ENCODE data around the gene SLC35D2.
"Not testable (repeated sequence)": the region's sequence is repeated elsewhere in the genome, so short reads cannot be mapped to it uniquely, and the experiment has no call there.

Gene SLC35D2

DNA sequence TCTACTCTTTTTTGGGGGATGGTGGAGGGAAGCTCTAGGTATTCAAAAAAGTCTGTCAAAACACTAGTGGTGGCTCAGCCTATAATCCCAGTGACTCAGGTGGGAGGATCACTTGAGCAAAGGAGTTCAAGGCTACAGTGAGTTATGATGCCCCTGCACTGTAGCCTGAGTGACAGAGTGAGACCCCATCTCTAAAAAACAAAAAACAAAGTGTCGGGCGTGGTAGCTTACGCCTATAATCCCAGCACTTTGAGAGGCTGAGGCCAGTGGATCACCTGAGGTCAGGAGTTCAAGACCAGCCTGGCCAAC is 15.8 kb upstream of the SLC35D2 start:
- DNase-seq, result no peak

DNA sequence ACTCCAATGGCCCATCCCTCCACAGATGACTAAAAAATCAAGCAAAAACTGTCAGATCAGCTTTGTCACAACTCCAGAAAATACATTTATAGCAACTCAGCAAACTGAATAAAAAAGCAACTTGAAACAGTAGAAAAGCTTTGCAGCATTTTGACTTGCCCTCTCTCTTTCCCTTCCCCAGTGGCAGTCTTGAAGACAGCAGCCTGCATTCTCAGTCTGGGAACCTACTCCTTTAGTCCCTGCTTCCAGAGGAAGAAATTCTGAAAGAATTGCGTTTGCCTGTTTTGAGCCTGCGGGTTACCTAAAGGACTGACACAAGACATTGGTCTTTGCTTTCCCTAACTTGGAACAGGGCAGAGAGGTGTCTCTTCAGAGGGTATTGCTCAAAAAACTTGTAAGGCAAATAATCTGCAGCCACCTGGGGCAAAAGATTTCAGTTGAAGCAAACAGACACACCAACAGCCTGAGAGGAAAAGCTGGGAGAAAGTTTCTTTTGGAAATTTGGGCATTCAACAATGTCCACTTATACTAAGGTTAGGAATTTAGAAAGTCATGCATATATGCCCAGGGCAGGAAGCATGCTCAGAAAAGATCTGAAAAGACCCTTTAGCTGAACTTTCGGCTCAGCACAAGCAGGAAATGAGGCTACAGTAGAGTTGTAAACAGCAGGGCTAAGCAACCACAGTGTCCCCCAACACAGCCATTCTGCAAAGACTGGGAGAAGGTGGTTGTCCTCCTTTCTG is 15.2 kb upstream of the SLC35D2 start:
- no peak for DNase-seq

DNA sequence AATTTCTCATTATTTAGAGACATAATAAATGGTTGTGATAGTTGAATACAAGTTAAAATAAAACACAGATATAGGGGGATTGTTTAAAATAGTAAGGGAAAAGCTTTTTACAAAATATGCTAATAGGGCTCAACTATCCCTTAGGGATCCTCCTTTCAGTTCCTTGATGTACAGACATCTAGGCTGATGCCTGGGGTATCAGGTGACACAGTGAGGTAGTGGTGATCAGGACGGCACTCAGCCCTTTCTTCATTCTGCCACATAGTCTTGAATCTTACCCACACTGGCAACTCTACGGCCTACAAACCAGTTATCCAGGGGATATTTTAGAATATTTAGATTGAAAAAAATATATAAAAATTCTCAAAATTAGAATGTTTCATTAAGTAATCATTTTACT is 12.5 kb upstream of the SLC35D2 start:
- no peak for DNase-seq

DNA sequence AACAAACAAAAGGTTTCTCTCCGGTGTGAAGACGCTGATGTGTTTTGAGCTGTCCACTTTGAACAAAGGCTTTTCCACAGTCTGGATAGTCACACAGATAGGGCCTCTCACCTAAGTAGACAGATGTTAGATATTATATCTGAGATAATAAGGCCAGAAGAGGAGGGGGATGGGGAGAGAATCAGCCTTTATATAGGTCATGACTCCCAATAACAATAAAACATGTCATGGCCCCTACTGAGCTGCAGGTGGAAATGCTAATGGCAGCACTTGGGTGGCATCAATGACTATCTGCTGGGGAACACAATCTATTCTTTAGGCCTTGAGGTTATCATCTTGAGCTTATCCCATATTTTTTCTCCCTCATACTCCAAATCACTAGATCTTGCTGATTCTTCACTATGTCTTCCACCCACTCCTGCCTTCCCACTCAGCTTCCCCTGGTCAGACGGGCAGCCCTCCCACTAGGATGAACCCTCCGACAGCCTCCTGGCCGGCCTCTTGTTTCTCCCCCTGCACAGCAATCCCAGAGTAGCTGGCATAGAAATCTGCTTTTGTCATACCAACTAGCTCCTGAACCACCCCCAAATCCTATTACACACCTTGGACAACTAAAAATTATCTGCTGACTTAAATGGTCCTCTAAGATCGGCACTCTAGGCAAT is 11.5 kb upstream of the SLC35D2 start:
- DNase-seq, result no peak

DNA sequence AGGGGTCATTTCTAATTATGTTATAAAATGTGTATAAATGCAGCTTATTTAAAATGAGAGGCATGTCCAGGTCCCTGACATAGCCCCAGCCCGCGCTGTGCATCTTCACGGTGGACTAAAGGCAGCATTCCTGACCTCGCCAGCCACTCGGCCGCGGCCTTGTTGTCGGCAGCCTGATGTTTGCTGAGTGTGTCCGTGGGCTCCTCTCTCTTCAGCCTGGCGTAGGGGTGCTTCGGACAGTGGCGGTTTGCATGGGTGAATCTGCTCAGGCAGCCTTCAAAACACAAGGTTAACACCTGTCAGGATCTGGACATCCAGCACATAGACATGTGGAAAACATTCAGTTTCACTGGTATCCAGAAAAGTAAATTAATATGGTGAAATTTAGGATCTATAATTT is 8.8 kb upstream of the SLC35D2 start:
- DNase-seq, result no peak

DNA sequence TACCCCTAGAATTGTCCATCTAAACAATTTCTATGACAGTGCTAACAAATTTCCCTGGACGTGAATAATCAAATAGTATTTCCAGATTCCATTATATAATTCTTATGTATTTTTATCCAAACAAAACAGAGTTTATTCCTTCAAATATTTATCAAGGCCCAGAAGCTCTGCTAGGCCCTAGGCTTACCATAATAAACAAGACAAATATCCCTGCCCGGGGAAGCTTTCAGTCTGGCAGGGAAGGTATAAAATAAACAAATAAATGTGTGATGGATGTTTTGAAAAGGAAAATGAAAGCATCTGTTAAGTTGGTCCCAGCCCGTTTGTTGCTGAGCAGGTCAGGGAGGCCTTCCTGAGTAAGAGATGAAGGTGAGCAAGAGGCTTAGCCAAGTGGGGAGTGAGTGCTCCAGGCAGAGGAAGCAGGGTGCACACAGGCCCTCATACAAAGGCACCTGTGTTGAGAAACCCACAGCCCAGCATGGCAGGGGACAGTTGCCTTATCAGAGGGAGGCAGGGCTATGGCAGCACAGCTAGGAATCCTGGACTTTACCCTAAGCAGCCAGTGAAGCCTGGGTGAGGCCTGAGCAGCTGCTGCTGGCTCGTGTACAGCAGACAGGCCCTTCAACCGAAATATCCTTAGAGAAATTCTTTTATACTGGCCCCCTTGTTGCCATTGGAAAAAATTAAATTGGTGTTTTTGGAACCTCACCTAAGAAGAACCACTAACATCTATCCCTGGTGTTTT is 7.7 kb upstream of the SLC35D2 start:
- DNase-seq, result peak; percentile 33

DNA sequence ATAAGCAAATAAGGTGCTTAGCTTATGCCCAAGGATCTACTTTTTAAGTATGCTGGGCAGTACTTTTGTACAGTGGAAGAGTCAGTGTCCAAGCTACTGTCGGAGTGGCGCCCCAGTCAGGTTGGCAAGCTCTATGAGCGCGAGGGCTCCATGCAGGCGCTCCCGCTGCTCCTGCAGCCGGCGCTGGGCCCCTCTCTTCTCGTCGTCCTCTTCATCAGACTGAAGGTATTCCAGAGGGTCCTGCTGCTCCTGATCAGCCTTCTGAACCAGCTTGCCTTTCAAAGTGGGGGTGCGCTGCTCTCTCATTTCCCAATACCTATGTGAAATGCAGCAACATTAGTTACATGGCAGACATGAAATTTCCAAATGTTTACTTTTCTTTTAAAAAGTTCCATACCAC is 4.6 kb upstream of the SLC35D2 start:
- DNase-seq, result no peak

DNA sequence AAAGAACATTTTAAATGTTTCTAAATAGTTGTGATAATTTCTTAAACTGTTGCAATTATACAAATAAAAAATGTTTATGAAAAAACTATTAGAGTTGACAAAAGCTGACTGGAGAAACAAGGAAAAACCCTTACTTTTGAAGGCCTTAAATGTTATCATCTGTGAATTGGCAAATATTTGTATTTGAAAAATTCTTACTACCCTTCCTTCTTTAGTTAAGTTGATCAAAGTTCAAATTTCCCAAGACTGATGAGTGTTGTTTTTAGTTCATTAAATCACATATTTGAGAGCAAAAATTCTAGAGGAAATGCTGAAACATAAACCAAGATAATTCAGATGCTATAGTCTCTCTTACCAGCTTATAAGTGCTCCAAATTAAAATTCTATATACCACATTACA is 2.6 kb upstream of the SLC35D2 start:
- no peak for DNase-seq

DNA sequence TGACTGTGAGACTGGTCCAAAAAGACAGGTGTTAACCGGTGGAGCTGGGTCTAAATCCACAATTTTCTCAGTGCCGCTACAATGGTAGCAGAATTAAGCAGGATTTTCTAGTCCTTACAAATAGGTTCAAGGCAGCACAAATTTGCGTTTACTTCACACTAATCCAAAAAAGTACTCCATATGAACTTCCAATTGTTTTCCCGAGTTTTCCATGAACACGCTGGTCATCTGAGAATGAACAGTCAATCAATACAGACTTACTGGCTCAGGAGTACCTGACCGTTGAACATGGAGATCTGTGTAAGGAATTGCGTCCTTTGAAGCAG is 709 bp downstream of the SLC35D2 start:
- no peak for DNase-seq

DNA sequence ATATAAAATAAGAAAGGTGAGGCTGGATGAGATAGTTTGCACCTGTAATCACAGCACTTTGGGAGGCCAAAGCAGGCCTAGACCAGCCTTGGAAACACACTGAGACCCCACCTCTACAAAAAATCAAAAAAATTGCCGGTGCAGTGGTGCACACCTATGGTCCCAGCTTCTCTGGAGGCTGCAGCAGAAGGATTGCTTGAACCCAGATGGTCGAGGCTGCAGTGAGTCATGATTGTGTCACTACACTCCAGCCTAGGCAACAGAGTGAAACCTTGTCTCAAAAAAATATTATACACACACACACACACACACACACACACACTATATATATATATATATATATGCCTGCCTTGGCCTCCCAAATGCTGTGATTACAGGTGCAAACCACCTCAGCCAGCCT is 1.3 kb downstream of the SLC35D2 start:
- DNase-seq, result no peak

DNA sequence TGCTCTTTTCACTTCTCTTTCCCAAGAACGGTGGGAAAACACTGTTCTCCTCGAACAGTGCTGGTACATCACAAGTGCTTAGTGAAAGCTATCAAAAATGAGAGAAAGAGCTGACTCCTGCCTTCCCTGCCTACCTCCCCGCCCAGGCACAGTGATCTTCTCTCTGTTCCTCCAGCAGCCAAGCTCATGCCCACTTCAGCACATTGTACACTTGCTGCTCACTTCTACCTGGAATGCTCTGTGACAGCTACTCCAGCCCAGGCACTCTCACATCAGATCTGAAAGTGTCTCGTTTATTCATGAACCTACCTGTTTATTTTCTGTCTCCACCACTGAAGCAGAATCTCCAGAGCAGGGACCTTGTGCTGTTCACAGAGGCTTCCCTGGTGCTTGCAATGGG is 1.8 kb downstream of the SLC35D2 start:
- no peak for DNase-seq

DNA sequence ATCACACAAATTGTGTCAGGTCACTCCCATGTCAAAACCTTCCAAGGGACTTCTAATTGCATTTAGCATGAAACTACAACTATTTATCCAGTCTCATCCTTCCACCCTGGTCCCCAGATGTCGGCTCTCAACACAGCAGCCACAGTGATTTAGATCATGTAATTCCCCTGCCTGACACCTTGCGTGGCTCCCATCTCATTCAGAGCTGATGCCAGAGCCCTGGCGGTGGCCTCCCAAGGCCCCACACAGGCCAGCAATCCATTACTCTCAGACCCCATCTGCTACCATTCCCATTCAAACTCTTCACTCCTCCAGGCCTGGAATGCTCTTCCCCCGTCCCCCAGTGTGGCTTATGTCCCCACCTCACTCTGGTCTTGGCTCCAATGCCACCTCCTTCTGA is 2.4 kb downstream of the SLC35D2 start:
- no peak for DNase-seq

DNA sequence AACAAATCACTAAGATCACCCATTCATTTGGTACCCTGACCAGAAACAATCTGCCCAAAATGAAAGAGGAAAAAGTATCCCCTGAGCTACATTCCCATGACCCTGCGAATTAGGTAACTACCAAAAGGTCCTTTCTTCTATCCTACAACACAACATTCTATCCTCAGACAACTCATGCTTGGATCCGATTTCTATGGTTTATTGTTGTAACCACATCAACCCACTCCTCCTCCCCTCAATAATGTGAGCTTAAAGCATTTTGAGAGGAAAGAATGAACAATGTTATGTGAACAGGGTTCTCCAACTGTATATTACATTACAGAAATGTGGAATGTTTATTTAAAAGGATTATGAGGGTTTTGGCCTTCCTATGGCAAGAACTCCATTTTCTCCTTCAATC is 4.0 kb downstream of the SLC35D2 start:
- DNase-seq, result no peak

DNA sequence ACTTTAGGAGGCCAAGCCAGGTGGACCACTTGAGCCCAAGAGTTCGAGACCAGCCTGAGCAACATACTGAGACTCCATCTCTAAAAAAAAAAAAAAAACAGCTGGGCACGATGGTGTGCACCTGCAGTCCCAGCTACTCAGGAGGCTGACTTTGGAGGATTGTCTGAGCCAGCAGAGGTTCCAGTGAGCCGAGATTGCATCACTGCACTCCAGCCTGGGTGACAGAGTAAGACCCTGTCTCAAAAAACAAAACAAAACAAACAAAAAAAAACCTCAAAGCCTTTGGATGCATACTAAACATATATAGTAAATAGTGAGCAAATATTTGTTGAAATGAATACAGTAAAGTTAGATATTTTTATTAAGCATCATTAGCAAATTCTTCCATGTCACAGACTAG is 5.3 kb downstream of the SLC35D2 start:
- DNase-seq, result no peak

DNA sequence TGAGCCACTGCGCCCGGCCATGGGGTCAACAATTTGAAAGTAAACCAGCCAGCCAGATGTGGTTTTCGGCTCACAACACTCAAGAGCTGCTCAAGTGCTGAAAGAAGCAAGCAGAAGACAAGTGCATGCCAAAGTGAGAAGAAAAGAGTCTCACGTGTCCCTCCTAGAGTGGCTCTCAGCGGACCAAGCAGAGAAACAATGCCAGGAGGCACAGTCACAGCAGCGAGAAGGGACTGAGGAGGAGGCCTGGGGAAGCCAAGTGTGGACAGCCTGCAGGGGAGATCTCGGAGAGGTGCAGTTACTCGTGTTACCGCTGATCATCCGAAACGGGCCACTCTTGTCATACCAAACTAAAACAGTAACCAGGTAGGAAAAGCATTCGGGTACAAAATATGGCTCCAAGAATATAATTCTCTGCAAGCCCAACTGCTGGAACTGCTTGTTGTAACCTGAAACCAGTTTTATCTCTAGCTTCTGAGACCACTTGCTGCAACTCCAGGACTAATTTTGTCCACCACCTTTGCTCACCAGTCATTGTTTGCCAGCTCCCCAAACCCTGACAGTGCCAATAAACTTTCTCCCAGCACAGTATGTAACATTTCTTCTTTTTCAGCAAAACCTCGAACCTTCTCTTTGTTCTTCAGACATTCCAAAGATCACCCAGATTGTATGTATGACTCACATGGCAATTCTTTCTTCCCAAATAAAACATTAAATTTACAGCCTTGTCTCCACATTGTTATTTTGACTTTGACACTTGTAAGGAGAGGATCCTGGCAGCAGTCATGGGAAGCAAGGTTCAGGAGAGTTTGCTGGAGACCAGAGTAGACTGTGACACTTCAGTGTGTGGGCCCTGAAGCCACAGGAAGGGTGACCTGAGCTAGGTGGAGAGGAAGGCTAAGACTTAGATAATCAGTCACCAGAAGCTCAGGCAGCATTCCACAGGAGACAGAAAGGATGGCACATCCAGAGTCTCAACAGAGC is 6.3 kb downstream of the SLC35D2 start:
- DNase-seq, result no peak

DNA sequence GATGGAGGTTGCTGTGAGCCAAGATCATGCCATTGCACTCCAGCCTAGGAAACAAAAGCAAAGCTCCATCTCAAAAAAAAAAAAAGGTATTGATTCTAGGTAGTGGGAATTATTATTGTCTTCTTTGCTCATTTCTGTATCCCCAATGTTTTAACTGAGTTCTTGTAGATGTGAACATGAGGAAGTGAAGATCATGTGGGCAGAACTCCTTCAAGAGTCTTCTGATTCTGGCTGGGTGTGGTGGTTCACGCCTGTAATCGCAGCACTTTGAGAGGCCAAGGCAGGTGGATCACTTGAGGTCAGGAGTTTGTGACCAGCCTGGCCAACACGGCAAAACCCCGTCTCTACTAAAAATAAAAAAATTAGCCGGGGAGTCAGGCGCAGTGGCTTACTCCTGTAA is 8.0 kb downstream of the SLC35D2 start:
- not testable (repeated sequence) for DNase-seq

DNA sequence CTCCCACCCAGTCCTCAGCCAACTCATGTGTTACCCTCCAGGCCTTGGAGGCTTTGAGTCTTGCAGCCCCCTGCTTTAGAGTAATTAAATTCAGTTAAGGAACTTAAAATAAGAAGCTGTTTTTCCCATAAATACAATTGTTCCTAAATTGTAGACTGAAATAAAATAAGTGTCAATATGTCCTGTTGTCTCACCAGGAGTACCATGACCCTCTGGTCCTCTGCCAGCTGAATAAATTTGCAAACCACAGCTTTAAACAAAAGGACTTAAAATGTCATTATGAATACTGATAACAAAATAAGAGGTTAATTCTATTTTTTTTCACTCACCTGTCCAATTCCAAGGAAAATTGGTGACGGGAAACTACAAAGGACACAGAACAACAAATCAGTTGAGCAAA is 15.6 kb downstream of the SLC35D2 start:
- no peak for DNase-seq

DNA sequence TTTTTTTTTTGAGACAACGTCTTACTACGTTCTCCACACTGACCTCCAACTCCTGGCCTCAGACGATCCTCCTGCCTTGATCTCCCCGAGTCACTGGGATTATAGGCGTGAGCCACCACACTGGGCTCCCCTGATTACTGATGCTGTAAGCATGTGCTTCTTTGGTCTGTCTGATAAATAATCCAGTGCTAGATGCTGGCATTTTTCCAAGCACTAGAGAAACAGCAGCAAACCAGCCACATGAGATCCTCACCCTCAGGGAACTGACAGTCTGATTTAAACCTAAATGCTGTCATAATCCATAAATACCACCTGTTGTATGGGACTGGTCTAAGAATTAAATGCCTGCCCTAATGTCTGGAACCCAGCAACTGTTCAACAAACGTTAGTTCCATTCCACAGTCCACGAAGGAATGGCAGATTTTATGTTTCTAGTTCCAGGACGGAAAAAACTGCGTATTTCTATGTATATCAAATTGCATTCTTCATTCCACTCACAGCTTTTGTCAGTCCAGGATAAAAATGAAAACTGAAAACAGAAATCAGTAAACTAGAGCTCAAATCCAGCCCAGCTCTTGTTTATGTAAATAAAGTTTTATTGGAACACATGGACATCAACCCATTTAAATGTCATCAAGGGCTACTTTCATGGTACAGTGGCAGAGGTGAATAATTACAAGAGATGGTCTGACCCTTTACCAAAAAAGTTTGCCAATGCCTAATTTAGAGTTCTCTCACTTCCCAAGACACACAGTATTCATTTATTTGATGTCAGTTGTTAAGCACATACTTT is 20.1 kb downstream of the SLC35D2 start:
- DNase-seq, result no peak

DNA sequence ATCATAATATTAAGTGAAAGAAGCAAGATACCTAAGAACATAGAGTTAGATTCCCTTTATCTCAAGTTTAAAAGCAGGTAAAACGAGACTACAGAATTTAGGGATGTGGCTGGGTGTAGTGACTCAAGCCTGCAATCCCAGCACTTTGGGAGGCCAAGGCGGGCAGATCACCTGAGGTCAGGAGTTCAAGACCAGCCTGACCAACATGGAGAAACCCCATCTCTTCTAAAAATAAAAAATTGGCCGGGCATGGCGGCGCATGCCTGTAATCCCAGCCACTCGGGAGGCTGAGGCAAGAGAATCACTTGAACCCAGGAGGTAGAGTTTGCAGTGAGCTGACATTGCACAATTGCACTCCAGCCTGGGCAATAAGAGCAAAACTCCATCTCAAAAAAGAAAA is 21.4 kb downstream of the SLC35D2 start:
- DNase-seq, result not testable (repeated sequence)

DNA sequence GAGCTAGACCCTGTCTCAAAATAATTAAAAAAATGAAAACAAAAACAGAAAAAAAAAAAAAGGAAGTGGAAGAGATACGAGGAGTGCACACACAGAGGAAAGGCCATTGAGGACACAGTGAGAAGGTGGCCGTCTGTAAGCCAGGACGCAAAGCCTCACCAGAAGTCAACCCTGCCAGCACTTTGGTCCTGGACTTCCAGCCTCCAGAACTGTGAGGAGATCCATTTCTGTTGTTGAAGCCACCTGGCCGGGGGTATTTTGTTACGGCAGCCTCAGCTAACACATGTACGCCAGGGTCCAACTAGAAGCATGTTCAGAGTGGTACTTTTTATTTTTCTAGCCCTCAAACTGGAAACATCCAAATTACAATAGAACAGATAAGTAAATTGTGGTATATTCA is 21.8 kb downstream of the SLC35D2 start:
- DNase-seq, result no peak

DNA sequence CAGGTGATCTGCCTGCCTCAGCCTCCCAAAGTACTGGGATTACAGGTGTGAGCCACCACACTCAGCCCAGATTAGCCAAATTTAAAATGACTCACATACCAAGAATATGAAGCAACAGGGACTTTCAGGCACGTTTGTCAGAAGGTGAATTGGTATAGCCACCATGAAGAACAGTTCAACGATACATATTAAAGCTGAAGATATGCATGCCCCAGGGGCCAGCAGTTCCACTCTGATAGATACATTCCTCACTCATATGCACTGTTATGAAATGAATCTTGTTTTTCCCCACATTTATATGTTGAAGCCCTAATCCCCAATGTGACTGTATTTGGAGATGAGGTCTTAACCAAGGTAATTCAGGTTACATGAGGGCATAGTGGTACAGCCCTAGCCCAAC is 22.5 kb downstream of the SLC35D2 start:
- no peak for DNase-seq

DNA sequence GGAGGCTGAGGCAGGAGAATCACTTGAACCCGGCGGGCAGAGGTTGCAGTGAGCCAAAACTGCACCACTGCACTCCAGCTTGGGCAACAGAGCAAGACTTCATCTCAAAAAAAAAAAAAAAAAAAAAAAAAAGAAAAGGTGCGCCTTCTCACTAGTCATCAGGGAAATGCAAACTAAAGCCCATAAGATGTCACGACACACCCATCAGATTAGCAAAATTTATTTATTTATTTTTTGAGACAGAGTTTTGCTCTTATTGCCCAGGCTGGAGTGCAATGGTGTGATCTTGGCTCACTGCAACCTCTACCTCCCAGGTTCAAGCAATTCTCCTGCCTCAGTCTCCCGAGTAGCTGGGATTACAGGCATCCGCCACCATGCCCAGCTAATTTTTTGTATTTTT is 23.0 kb downstream of the SLC35D2 start:
- DNase-seq, result not testable (repeated sequence)
